ENCODE measurements around the gene ZNF202.
"Not testable (repeated sequence)": the region's sequence is repeated elsewhere in the genome, so short reads cannot be mapped to it uniquely, and the experiment has no call there.

ZNF202 gene

DNA sequence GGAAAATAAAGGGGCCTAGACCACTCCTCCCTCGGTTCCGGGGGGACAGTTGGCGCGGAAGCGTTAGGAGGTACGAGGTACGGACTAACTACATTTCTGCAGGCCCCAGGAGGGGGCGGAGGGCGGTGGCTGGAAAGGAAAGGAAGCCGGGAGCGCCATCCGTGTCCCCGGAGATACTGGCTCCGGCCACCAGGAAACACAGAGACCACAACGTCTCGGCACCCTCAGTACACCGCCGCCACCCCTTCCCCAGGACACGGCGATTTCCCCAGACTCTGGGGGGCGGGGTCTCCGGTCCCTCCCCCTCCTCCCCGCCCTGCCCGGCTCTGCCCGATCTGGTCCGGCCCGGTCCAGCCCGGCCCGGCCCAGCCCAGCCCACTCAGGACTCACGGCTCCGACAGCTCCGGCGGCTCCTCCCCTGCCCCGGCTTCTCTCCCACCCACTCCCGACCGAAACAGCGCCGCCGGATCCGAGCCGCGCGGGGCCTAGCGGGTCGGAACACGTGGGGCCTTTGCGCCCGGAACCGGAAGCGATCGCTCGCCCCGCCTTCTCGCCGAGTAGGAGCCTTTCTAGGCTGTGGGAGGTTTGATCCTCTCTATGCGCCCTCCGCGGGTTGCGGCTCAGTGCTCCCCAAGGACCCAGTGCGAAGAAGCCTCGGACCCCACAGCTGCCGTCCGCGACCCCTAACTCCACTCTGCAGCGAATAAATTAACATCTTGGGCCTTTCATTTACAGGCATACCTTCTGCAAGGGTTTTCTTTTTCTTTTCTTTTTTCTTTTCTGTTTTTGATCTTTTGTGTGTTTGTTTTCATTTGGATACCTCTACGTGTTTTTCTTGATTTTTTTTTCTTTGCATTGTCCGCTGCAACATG is at the start of gene ZNF202:
ZNF202 (minus strand) TSS at position 502 of the 872 bp plus-strand sequence. CDS start 10,772 bp downstream, outside the sequence.
- DNase-seq (ENCODE audit: low spot score), result peak; percentile 89

DNA sequence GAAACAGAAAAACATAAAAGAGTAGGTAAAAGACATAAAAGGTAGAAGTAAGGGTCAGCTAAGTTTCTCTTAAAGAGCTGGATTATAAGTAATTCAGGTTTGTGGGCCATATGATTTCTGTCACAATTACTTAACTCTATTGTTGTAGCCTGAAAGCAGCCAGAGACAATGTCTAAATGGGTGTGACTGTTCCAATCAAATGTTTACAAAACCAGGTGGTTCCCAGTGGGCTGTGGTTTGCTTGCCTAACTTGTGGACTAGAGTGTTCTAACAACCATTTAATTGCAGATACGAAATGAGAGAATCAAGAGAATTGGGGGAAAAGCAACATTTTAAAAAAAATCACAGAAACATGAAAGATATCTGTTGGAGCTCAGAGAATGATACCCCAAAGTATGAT is 42.1 kb upstream of the ZNF202 start:
- DNase-seq (ENCODE audit: low spot score), result no peak

DNA sequence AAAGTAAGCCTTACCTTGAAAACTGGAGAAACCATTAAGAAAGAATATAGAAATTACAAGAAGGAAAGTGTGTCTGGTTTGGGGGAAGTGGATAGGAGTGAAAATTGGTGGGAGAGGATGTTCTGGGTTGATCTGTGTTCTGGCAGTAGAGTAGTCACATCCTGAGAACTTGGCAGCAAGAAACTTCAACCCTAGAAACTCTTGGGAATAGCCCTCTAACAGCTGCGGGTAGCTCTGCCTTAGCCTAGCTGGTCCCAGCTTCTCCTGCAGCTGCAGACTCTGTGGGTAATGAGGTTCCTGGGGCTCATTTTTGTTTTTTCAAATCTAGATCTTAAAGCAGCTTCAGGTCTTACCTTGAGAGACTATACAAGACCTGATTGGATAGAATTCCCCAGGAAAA is 37.1 kb upstream of the ZNF202 start:
- DNase-seq (ENCODE audit: low spot score), result no peak

DNA sequence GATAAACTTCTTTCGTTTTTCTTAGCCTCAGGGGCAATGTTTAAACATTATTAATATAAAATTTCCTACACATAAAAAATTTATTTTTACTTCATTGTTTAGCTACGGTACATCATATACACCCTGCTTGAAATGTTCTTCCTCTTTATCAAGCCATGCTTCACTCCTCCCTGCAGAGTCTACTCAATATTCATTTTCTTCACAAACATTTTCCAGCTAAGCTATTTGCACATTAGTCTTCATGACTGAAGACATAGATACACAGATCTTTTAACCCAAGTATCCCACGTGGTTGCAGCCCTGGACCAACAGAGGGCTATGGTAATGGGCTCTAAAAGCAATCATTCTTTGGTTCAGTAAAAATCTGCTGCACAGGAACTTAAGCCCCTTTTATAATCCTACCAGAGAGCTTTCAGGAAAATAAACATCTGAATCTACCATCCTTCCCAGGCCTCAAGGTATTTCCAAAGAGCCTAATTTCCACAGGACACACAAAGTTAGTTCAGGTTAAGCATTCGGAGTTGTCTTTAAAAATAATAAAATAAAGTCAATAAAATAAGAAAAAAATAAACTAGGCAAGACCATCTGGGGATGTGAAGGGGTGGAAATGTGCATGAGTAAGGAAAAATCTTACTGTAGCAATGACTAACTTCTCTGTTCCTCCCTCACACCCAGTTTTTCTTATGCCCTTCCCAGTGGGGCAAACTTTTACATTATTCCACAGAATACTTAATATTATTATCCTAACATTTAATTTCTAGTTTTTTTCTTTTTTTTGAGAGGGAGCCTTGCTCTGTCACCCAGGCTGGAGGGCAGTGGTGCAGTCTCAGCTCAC is 34.5 kb upstream of the ZNF202 start:
- DNase-seq (ENCODE audit: low spot score), result no peak

DNA sequence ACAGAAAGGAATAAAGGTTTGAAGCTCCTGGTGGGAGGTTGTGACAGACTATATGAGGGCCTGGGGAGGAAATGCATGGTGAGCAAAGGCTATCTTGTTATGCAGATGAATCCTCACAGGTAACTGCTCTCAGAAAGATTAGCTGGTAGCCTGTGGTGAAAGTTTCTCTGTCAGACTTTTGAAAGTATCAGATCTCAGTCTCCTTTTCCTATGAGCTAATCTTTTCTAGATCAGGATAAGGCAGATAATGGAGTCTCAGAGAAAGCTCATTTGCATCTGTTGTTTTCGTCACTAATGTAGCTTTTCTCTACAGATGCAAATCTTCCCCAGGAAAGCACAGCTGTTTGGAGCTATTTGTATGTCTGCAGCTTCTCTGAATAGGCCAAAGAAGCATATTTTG is 33.8 kb upstream of the ZNF202 start:
- DNase-seq (ENCODE audit: low spot score), result no peak

DNA sequence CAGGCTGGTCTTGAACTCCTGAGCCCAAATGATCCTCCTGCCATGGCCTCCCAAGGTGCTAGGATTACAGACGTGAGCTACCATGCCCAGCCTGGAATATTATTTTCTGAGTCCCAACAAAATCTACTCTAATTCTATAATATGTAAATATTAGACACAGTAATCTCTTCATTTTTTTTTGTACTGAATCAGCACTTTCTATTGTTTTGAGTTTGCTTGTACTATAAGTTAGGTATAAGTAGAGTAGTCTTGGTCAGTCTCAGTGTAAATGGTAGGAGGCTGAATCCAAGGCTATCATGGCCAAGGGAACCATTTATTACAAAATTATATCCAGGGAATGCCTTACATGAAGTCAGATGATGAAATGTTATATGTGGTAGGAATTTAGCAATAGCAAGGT is 32.5 kb upstream of the ZNF202 start:
- DNase-seq (ENCODE audit: low spot score), result no peak

DNA sequence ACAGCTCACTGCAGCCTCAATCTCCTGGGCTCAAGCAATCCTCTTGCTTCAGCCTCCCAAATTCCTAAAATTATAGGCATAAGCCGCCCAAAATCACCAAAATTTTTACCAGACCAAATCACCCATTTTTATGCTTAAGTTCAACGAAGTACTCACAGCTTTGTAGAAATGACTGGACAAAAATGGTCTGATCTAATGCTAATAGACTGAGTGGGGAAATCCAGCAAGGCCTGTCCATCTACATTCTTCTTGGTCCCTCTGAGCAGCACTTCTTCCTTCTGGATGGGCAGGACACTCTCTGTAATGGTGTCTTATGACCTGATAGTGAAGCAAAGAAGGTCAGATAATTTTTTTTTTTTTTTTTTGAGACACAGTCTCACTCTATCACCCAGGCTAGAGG is 31.6 kb upstream of the ZNF202 start:
- DNase-seq (ENCODE audit: low spot score), result no peak

DNA sequence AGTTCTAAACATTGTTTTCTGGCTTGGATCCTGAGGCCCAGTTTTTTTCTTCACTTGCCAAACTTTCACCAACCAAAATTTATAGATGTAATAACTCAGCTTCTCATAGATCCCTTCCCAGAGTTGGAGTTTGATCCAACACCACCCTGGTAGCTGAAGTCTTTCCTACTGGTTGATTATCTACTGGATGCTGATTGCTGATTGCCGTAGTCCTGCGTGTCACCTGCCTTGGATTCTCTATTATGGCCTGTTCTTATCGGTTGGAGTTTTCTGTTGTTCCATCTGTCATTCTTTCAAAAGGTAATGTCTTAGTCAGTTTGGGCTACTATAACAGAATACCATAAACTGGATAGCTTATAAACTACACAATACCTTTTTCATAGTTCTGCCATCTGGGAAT is 30.2 kb upstream of the ZNF202 start:
- DNase-seq (ENCODE audit: low spot score), result no peak

DNA sequence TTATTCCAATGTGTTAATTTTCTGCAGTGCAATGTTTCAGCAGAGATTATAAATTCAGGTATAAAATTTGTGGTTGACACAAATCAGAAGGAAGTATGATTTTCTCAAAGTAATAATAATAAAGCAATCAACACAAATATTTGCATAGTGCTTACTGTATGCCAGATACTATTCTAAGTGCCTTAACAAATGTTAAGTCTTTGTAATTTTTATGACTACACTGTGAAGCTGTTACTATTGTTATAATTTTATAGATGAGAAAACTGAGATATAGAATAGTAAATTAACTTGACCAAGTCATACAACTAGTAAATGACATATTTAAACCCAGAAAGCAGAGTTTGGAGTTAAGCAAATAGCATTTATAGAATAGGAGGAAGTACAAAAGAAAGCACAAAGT is 29.3 kb upstream of the ZNF202 start:
- DNase-seq (ENCODE audit: low spot score), result no peak

DNA sequence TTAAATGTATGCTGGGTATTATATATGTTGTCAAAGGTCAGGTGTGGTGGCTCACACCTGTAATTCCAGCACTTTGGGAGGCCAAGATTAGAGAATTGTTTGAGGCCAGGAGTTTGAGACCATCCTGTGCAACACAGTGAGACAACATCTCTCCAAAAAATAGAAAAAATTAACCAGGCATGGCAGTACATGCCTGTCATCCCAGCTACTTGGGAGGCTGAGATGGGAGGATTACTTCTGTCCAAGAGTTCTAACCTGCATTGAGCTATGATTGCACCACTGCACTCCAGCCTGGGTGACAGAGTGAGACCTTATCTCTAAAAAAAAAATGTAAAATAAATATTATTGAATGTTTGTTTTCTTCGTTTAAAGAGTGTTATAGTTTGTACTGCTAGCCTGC is 24.1 kb upstream of the ZNF202 start:
- no peak for DNase-seq (ENCODE audit: low spot score)

DNA sequence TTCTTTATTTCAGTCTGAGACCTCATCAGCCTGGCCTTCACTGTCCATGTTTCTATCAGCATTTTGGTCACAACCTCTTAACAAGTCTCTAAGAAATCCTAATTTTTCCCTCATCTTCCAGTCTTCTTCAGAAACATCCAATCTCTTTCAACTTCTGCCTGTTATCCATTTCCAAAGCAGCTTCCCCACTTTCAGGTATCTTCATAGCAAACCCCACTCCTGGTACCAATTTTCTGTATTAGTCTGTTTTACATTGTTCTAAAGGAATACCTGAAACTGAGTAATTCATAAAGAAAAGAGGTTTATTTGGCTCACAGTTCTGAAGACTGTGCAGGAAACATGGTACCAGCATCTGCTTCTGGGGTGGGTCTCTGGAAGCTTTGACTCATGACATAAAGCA is 21.0 kb upstream of the ZNF202 start:
- DNase-seq (ENCODE audit: low spot score), result no peak

DNA sequence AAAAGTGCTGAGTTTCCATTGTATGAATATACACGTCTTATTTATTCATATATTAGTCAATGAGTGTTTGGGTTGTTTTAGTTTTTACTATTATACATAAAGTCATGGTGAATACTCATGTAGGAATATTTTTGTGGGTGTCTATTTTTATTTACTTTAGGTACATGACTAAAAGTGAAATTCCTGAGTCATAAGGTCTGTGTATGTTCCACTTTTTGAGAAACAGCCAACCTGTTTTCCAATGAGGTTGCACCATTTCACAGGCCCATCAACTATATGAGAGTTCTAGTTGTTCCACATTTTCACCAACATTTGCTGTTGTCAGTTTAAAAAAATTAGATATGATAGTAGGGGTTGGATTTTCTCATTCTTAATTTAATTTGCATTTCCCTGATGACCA is 19.4 kb upstream of the ZNF202 start:
- DNase-seq (ENCODE audit: low spot score), result no peak

DNA sequence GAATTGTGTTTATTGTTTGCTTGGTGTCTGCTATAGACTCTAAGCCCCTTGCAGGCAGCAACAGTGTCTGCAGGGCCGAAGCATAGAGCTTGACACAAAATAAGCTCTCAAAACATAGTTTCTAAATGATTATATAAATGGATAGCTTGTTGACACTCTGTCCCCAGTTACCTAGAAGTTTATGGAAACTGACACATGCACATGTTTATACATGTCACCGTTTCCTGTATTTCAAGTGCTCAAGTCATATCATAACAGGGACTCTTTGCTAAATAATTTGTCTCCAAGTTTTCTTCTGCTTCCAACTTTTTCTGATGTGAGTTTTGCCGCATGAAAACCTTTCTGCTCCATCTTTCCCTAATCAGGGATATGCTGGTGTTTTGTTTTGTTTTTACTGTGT is 16.5 kb upstream of the ZNF202 start:
- no peak for DNase-seq (ENCODE audit: low spot score)

DNA sequence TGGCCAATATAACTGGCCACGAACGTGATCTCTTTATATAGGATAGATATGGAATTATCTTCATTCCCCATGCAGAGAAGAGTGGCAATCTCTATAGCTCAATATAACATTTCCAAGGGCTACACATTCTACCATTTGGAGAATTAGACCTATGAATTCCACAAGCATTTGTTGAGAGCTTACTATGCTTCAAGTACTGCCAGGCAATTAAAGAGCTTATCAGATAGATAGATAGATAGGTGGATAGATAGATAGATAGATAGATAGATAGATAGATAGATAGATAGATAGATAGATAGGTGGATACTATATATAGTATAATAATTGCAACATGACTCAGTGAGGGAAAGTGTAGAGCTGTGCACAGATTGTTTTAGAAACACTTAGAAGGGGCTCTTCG is 14.4 kb upstream of the ZNF202 start:
- DNase-seq (ENCODE audit: low spot score), result no peak

DNA sequence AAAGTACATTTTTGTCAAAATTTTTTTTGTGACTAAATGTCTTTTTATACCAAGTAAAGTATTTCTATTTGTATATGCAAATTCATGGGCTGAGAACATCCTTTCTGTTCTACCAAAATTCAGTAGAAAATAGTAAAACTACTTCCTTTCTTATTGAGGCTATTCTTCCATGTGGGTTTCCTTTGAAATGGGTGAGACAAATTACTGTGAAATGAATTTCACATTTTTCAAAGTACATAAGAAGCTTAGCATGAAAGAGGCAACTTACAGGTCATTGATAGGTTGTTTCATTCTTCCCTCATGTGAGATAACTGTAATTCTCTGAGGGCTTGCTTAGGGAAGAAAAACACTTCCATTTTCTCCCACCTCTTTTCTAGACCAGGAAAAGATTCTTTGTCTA is 13.9 kb upstream of the ZNF202 start:
- no peak for DNase-seq (ENCODE audit: low spot score)

DNA sequence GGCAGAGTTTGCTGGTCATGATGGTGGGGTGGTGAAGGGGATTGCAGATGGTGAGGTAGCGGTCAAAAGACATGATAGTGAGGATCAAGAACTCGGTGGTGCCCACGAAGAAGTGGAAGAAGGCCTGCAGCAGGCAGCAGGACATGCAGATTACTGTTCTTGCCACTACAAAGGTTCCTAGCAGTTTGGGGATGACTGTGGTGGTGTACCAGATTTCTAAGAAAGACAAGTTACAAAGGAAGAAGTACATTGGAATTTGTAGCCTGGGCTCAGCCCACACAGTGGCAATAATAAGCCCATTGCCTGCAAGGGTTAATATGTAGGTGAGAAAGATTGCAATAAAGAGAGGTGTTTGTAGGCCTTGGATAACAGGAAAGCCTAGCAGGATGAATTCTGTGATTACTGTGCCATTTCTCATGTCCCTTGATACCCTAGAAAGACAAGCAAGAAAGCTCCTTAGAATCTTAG is 12.7 kb upstream of the ZNF202 start, which contains the start of gene OR6X1:
OR6X1 (minus strand) TSS at position 418 of the 468 bp plus-strand sequence; CDS start at position 418, 0 bp downstream.
- DNase-seq (ENCODE audit: low spot score), result no peak

DNA sequence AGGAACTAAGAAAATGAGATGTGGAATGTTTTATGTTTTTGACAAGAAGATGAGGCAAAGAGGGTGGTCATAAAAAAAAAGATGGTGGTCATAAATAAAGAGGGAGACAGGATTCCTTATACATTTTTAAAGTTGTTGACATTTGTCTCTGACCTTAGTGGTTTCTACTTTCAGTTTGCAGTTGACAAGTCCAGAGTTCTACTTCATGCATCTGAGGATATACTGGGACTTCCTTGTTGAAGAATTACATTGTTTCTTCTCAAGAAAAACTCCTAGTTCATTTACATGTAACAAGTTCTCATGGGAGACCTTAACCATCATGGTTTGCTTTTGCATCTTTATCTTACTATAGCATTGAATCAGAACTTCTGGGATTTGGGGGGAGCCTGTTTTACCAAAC is 11.7 kb upstream of the ZNF202 start:
- DNase-seq (ENCODE audit: low spot score), result no peak

DNA sequence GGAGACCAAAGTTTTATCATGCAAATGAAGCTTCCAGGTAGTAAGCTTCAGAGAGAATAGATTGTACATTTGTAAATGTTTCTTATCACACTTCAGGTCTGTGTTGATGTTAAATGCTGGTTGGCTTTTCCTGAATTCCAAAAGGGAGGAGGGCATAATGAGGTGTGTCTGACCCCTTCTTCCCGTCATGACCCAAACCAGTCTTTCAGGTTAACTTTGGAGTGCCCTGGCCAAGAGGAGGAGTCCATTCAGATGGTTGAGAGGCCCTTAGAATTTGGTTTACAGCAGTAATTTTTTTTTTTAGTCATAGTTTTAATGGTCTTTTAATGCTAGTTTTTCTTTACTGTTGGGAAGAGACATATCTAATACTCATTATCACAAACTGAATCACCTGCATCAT is 10.3 kb upstream of the ZNF202 start:
- DNase-seq (ENCODE audit: low spot score), result no peak

DNA sequence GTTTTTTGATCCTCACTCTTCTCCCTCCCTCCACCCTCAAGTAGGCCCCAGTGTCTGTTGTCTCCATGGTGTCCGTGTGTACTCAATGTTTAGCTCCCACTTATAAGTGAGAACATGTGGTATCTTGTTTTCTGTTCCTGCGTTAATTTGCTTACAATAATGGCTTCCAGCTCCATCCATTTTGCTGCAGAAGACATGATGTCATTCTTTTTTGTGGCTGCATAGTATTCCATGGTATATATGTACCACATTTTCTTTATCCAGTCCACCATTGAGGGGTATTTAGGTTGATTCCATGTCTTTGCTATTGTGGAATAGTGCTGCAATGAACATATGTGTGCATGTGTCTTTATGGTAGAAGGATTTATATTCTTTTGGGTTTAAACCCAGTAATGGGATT is 6.9 kb upstream of the ZNF202 start:
- not testable (repeated sequence) for DNase-seq (ENCODE audit: low spot score)

DNA sequence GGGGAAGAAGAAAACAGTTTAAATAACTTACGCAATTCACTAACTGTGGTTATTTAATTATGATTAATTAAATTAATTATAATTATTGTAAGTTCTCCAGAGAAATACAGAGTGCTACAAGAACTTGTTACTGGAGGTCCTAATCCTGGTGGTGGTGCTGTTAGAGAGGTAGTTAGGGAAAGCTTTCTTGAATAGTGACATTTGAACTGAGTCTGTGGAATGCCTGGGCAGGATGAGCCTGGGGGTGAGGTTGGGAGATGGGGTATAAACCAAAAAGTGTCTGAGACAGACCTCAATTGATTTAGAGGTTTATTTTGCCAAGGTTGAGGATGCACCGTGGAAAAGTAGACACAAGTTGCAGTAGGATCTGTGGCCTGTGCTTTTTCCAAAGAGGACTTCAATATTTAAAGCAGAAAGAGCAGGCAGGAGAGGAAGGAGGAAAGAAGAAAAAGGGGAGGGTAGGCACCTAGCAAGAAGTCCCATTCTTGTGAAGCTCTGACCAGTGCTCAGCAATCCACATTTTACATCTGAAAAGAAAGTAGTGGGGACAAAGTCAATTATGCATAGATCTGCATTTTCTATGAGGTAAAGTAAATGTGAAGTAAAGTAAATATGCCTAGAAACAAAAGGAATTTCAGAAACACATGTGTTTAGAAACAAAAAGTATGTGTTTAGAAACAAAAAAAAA is 4.4 kb upstream of the ZNF202 start:
- DNase-seq (ENCODE audit: low spot score), result no peak

DNA sequence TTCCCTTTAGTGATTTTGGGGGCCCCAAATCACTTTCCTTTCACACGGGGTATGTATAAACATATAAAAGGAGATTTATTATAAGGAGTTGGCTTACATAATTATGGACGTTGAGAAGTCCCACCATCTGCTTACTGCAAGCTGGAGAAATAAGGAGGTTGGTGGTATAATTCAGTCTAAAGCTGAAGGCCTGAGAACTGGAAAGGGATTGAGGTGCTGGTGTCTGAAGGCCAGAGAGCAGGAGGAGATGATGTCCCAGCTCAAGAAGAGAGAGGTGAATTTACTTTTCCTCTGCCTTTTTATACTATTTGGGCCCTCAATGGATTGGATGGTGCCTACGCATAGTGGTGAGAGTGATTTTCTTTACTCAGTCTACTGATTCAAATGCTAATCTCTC is 1.3 kb upstream of the ZNF202 start:
- no peak for DNase-seq (ENCODE audit: low spot score)

DNA sequence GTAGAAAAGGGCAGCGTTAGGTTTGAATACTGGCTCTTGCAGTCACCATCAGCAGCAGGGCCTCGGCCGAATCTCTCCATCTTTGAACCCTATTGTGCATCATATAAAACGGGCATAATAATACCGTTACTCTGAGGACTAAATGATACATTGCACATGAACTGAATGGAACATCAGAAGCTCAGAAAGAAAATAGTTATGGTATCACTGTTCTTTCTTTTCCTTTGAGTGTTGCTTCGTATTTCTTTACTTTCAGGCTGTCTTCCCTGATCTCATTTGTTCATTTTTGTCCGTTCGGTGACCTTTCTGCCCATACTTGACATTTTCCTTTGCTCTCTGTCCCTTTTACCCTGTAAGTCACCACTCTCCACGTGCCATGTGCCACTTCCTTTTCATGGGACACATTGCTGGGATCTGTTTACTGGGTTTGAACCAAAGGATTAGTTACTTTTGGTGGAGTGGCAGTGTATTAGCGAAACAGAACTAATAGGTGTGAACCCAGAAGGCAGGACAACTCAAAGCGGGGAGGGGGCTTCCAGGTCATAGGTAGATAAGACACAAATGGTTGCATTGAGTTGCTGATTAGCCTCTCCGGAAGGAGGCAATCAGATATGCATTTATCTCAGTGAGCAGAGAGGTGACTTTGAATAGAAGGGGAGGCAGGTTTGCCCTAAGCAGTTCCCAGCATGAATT is 717 bp upstream of the ZNF202 start:
- DNase-seq (ENCODE audit: low spot score), result peak; percentile 31

Measured in globus pallidus (tissue), 1 donor.